Subcutaneous abdominal adipose tissue (tissue), 5 donors: ENCODE results near the gene DNM1.

Experiments used
- H3K27ac ChIP-seq: one replicate; pipeline ENCODE4 v1.7.0; 2013; ENCODE audit warnings: low read depth, mild to moderate bottlenecking, inconsistent platforms, low read length, moderate library complexity
- H3K27me3 ChIP-seq, 5 donors: one replicate each; pipeline ENCODE4 v1.7.0; 2013; ENCODE audit warnings: low read length in 5 of 5, inconsistent platforms in 1 of 5; ENCODE audit not compliant: control insufficient read depth in 5 of 5, insufficient read depth in 4 of 5
- H3K36me3 ChIP-seq, 5 donors: one replicate each; pipeline ENCODE4 v1.7.0; 2013; ENCODE audit warnings: low read length in 5 of 5; ENCODE audit not compliant: control insufficient read depth in 5 of 5, insufficient read depth in 5 of 5
- H3K4me1 ChIP-seq, 5 donors: one replicate each; pipeline ENCODE4 v1.7.0; 2013; ENCODE audit warnings: low read length in 5 of 5, mild to moderate bottlenecking in 3 of 5, moderate library complexity in 1 of 5; ENCODE audit not compliant: control insufficient read depth in 5 of 5, insufficient read depth in 5 of 5
- H3K4me3 ChIP-seq, 5 donors: one replicate each; pipeline ENCODE4 v1.7.0; 2013; ENCODE audit warnings: low read length in 5 of 5, low read depth in 1 of 5
- H3K9ac ChIP-seq, 5 donors: one replicate each; pipeline ENCODE4 v1.7.0; 2013; ENCODE audit warnings: low read length in 5 of 5, mild to moderate bottlenecking in 4 of 5, moderate library complexity in 3 of 5
- H3K9me3 ChIP-seq, 5 donors: one replicate each; pipeline ENCODE4 v1.7.0; 2013; ENCODE audit warnings: low read length in 5 of 5; ENCODE audit not compliant: control insufficient read depth in 5 of 5
- donor health status: healthy.
- donor health status: healthy.
- donor health status: healthy.
- donor health status: healthy.
- donor health status: healthy.

DNM1 gene

GRCh38 chr9:128257907-128258306 lies 54.7 kb downstream of the DNM1 start:
- H3K27me3 ChIP-seq = no peaks in the 10 kb centered on the region
- H3K9me3 ChIP-seq = no peaks in the 10 kb centered on the region
- peaks cover 2 to 74% (median 71%) of the 10 kb centered on the region in 5 donors for H3K36me3 ChIP-seq
- peaks cover 0 to 8% (median 3%) of the 10 kb centered on the region in 5 donors for H3K4me1 ChIP-seq
- H3K27ac ChIP-seq = no peak overlapping the region
- no peak overlapping the region for H3K4me3 ChIP-seq
- H3K9ac ChIP-seq = no peak overlapping the region

GRCh38 chr9:128258326-128258725 lies 55.1 kb downstream of the DNM1 start:
- no peaks in the 10 kb centered on the region for H3K9me3 ChIP-seq
- peaks cover 0 to 8% (median 3%) of the 10 kb centered on the region in 5 donors for H3K4me1 ChIP-seq
- H3K27me3 ChIP-seq = no peaks in the 10 kb centered on the region
- no peak overlapping the region for H3K27ac ChIP-seq
- H3K9ac ChIP-seq = no peak overlapping the region
- H3K4me3 ChIP-seq = no peak overlapping the region
- H3K36me3 ChIP-seq = peaks cover 2 to 76% (median 72%) of the 10 kb centered on the region in 5 donors

GRCh38 chr9:128259156-128259555 lies 56.0 kb downstream of the DNM1 start:
- H3K4me3 ChIP-seq = no peak overlapping the region
- H3K27ac ChIP-seq = no peak overlapping the region
- peaks cover 2 to 72% (median 67%) of the 10 kb centered on the region in 5 donors for H3K36me3 ChIP-seq
- no peaks in the 10 kb centered on the region for H3K27me3 ChIP-seq
- peaks cover 0 to 8% (median 3%) of the 10 kb centered on the region in 5 donors for H3K4me1 ChIP-seq
- no peaks in the 10 kb centered on the region for H3K9me3 ChIP-seq
- no peak overlapping the region for H3K9ac ChIP-seq

DNA sequence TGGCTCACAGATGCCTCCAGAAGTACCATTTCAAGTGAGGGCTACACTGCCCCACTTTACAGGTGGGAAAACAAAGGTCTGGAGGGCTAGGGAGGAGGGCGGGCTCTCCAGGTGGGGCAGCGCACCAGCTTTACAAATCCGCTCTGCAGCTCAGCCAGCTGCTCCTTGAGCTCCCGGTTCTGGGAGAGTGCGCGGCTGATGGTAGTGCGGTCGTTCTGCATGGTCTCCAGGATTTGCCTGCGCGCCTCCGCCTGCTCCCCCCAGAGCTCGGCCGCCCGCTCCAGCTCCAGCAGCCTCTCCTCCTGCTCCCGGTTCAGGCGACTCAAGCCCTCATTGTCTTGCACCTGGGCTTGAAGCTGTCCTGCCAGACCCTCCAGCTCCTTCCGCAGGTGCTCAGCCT lies 57.2 kb downstream of the DNM1 start:
- H3K36me3 ChIP-seq = peaks cover 2 to 78% (median 74%) of the 10 kb centered on the region in 5 donors
- no peaks in the 10 kb centered on the region for H3K27me3 ChIP-seq
- peaks cover 0 to 8% (median 3%) of the 10 kb centered on the region in 5 donors for H3K4me1 ChIP-seq
- H3K9me3 ChIP-seq = no peaks in the 10 kb centered on the region
- no peak overlapping the region for H3K9ac ChIP-seq
- H3K27ac ChIP-seq = no peak overlapping the region
- no peak overlapping the region for H3K4me3 ChIP-seq

GRCh38 chr9:128262687-128263086 lies 59.5 kb downstream of the DNM1 start:
- Histone ChIP-seq H3K9ac (no peak overlapping the region), H3K36me3 (peaks cover 5 to 85% (median 81%) of the 10 kb centered on the region in 5 donors), H3K4me1 (peaks cover 0 to 8% (median 3%) of the 10 kb centered on the region in 5 donors)

GRCh38 chr9:128265348-128265847 lies 62.2 kb downstream of the DNM1 start:
- Histone ChIP-seq H3K9me3 (no peaks in the 10 kb centered on the region), H3K9ac (no peak overlapping the region), H3K27me3 (no peaks in the 10 kb centered on the region), H3K4me1 (peaks cover 0 to 8% (median 3%) of the 10 kb centered on the region in 5 donors), H3K36me3 (peaks cover 5 to 79% (median 67%) of the 10 kb centered on the region in 5 donors), H3K27ac (no peak overlapping the region), H3K4me3 (no peak overlapping the region)

More at GRCh38 chr9:128262687-128263086, 59.5 kb downstream of the DNM1 start:
- Histone ChIP-seq H3K4me3 (no peak overlapping the region), H3K9me3 (no peaks in the 10 kb centered on the region), H3K27ac (no peak overlapping the region), H3K27me3 (no peaks in the 10 kb centered on the region)

- Histone ChIP-seq H3K4me3 (no peak overlapping the region), H3K36me3 (peaks cover 5 to 74% (median 61%) of the 10 kb centered on the region in 5 donors)
Measured at GRCh38 chr9:128266868-128267590, 63.9 kb downstream of the DNM1 start.

GRCh38 chr9:128271112-128271511 lies 67.9 kb downstream of the DNM1 start:
- no peaks in the 10 kb centered on the region for H3K9me3 ChIP-seq
- no peaks in the 10 kb centered on the region for H3K27me3 ChIP-seq
- H3K27ac ChIP-seq = no peak overlapping the region
- H3K4me1 ChIP-seq = peaks cover 1 to 16% (median 15%) of the 10 kb centered on the region in 5 donors
- no peak overlapping the region for H3K9ac ChIP-seq
- no peak overlapping the region for H3K4me3 ChIP-seq
- peaks cover 3 to 61% (median 48%) of the 10 kb centered on the region in 5 donors for H3K36me3 ChIP-seq

More at GRCh38 chr9:128266868-128267590, 63.9 kb downstream of the DNM1 start:
- H3K27me3 ChIP-seq = no peaks in the 10 kb centered on the region
- no peak overlapping the region for H3K27ac ChIP-seq
- H3K4me1 ChIP-seq = no peaks in the 10 kb centered on the region
- no peaks in the 10 kb centered on the region for H3K9me3 ChIP-seq
- H3K9ac ChIP-seq = no peak overlapping the region

DNA sequence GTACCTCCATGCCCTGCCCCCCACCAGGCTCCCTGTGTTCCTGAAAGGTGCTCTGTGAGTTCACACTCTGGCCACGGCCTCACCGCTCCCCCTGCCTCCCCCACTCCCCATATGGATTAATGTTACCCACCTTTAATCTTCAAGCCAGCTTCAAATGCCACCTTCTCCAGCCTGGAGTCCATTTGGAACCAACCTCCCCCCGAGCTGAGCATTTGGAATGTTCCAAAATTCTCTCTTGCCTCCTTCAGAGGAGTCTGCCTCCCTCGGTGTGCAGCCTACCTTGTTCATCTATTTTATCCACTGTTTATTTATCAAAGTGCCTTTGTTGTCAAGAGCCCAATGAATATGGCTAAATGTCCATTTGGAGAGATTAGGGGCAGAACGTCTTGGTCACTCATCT lies 68.3 kb downstream of the DNM1 start:
- H3K9me3 ChIP-seq = no peaks in the 10 kb centered on the region
- peaks cover 2 to 58% (median 44%) of the 10 kb centered on the region in 5 donors for H3K36me3 ChIP-seq

DNA sequence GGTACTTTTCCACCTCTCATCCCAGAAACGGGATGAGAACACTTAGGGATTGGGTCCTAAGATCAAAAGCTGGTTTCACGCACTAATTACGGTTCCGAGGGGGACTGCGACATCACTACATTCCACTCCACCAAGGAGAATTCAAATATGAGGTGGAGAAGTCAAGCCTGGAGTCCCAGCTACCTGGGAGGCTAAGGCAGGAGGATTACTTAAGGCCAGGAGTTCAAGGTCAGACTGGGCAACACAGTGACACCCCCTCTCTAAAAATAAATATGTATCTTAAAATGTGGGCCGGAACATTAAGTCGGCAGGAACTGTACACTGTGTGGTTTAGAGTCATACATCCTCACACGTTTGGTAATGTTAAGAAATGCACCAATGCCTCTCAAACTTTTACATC lies 71.1 kb downstream of the DNM1 start:
- H3K27ac ChIP-seq = peak overlapping the region; percentile 77
- peak overlapping the region in 3 of 5 donors; percentile 13 to 92 (median 58) for H3K9ac ChIP-seq
- no peaks in the 10 kb centered on the region for H3K27me3 ChIP-seq
- peaks cover 0 to 33% (median 21%) of the 10 kb centered on the region in 5 donors for H3K36me3 ChIP-seq
- peak overlapping the region in 3 of 5 donors; percentile 83 to 88 (median 86) for H3K4me3 ChIP-seq
- H3K4me1 ChIP-seq = peaks cover 1 to 34% (median 31%) of the 10 kb centered on the region in 5 donors
- H3K9me3 ChIP-seq = no peaks in the 10 kb centered on the region

More for the DNA sequence above, 68.3 kb downstream of the DNM1 start:
- Histone ChIP-seq H3K27ac (no peak overlapping the region), H3K9ac (no peak overlapping the region), H3K4me1 (peaks cover 1 to 20% (median 18%) of the 10 kb centered on the region in 5 donors), H3K27me3 (no peaks in the 10 kb centered on the region), H3K4me3 (no peak overlapping the region)
